HEK293 (cell line): ENCODE results near the gene CIP2A.

Experiments used
- FEZF1 ChIP-seq: fragments of 450-650 bp; formaldehyde crosslinking; IDR thresholded peaks from 2 replicates; pipeline ENCODE4 v1.5.1; 2016; ENCODE audit warnings: missing biosample characterization, missing genetic modification characterization
- HOXA7 ChIP-seq: sonication (generic); formaldehyde crosslinking; IDR thresholded peaks from 2 replicates; pipeline ENCODE4 v1.8.1; 2022; ENCODE audit warnings: missing genetic modification reagents, borderline replicate concordance
- MZF1 ChIP-seq: fragments of 450-650 bp; formaldehyde crosslinking; IDR thresholded peaks from 2 replicates; pipeline ENCODE4 v1.5.1; 2017; ENCODE audit warnings: missing biosample characterization, missing genetic modification characterization, borderline replicate concordance
- TCF7L2 ChIP-seq: IDR thresholded peaks from 2 replicates; pipeline ENCODE4 v1.6.1; 2011; ENCODE audit warnings: low read depth, mild to moderate bottlenecking, inconsistent platforms, low read length, moderate library complexity, borderline replicate concordance
- ZBTB8A ChIP-seq: fragments of 450-650 bp; formaldehyde crosslinking; IDR thresholded peaks from 2 replicates; pipeline ENCODE4 v1.5.1; 2016; ENCODE audit warnings: missing biosample characterization, missing genetic modification characterization
- ZNF114 ChIP-seq: fragments of 450-650 bp; formaldehyde crosslinking; IDR thresholded peaks from 2 replicates; pipeline ENCODE4 v1.5.0; 2017; ENCODE audit warnings: missing biosample characterization, missing genetic modification characterization
- ZNF24 ChIP-seq: fragments of 450-650 bp; formaldehyde crosslinking; IDR thresholded peaks from 2 replicates; pipeline ENCODE4 v1.5.1; 2016; ENCODE audit warnings: missing biosample characterization, missing genetic modification characterization
- ZNF292 ChIP-seq: fragments of 450-650 bp; formaldehyde crosslinking; IDR thresholded peaks from 2 replicates; pipeline ENCODE4 v1.5.1; 2016; ENCODE audit warnings: low read depth, missing biosample characterization, missing genetic modification characterization, borderline replicate concordance
- ZNF530 ChIP-seq: fragments of 450-650 bp; formaldehyde crosslinking; IDR thresholded peaks from 2 replicates; pipeline ENCODE4 v1.5.1; 2016; ENCODE audit warnings: low read depth, missing biosample characterization, missing genetic modification characterization
- ZNF792 ChIP-seq: fragments of 450-650 bp; formaldehyde crosslinking; IDR thresholded peaks from 2 replicates; pipeline ENCODE4 v1.5.1; 2016; ENCODE audit warnings: missing biosample characterization, missing genetic modification characterization
- TF ChIP-seq, protein P1 (sequence below): fragments of 450-650 bp; formaldehyde crosslinking; IDR thresholded peaks from 2 replicates; pipeline ENCODE4 v1.5.1; 2016; ENCODE audit warnings: missing biosample characterization, missing genetic modification characterization

DNA sequence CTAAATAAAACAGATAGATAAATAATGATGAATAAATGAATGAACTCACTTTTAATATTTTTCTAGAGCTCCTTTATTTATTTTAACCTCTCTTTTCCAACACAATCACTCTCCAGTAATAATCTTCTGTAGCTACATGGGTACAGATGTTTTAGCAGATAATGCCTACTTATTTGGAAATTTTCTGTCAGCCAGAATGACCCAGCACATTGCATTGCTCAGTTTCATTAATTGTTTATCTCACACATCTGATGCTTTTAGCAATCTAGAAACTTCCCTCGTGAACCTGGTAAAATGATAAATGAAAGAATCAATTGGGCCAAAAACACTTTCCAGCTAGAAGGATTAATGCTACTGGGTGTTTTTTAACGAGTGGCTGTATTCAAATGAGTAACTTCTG lies 64.0 kb downstream of the CIP2A start:
- TF ChIP-seq FEZF1 (tag by site-specific recombination) = no peak
- TF ChIP-seq, protein P1, sequence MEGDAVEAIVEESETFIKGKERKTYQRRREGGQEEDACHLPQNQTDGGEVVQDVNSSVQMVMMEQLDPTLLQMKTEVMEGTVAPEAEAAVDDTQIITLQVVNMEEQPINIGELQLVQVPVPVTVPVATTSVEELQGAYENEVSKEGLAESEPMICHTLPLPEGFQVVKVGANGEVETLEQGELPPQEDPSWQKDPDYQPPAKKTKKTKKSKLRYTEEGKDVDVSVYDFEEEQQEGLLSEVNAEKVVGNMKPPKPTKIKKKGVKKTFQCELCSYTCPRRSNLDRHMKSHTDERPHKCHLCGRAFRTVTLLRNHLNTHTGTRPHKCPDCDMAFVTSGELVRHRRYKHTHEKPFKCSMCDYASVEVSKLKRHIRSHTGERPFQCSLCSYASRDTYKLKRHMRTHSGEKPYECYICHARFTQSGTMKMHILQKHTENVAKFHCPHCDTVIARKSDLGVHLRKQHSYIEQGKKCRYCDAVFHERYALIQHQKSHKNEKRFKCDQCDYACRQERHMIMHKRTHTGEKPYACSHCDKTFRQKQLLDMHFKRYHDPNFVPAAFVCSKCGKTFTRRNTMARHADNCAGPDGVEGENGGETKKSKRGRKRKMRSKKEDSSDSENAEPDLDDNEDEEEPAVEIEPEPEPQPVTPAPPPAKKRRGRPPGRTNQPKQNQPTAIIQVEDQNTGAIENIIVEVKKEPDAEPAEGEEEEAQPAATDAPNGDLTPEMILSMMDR = no peak
- TF ChIP-seq MZF1 (tag by site-specific recombination) = no peak
- TF ChIP-seq ZNF530 = no peak
- no peak for TF ChIP-seq TCF7L2
- no peak for TF ChIP-seq ZNF24 (tag by site-specific recombination)
- no peak for TF ChIP-seq HOXA7 (CRISPR knock-in tag)
- TF ChIP-seq ZBTB8A (tag by site-specific recombination) = no peak
- TF ChIP-seq ZNF292 = no peak
- TF ChIP-seq ZNF792 (tag by site-specific recombination) = no peak
- TF ChIP-seq ZNF114 = no peak
